Measurements from ENCODE around the gene RASGRP1.
A peak's percentile ranks its signal among the peaks of the same experiment; 100 is the strongest.

The RASGRP1 gene

DNA sequence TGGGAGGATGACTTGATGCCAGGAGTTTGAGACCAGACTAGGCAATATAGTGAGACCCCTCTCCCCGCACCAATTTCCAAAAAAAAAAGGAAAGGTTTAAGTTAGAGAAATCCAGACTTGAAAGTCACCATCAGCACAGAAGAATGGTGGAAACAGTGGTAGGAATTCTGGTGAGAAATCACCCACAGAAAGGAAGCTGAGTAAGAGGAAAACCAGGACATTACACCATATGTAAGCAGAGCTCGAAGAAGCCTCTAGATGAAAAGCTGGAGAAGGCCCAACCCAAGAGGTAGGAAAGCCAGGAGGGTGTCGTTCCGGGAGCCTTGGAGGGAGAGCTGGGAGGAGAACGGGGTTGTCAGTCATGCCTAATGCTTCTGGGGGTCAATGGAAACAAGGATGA lies 40.5 kb downstream of the RASGRP1 start:
- peaks cover 30% of the 10 kb centered on the region for H3K4me1 Mint-ChIP-seq
- H3K4me3 Mint-ChIP-seq: no peak overlapping the region
- H3K9me3 Mint-ChIP-seq: no peaks in the 10 kb centered on the region
- no peak overlapping the region for H3K27ac Mint-ChIP-seq
- DNase-seq: no peak
- peaks cover 70% of the 10 kb centered on the region for H3K36me3 Mint-ChIP-seq
- CTCF ChIA-PET: interaction anchor here (0.6 to 2.5 kb wide), 2 partner anchors 15 to 160 kb away, joined by 3 to 9 read pairs; no protein-coding TSS in a partner anchor
- no peaks in the 10 kb centered on the region for H3K27me3 Mint-ChIP-seq

DNA sequence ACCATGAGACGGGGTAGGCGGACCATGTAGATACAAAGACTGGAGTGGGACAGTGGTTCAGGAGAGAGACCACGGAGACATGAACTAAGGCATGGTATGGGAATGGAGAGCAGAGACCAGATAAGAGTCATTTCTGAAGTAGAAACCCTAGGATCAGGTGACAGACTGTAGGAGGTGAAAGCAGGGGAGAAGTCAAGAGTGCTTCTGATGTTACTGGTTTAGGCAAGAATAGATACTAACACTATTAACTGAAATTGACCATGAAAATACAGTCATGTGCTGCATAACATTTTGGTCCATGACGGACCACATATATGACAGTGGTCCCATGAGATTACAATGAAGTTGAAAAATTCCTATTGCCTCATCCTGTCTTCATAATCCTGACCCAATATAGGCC lies 41.7 kb downstream of the RASGRP1 start:
- Mint-ChIP-seq H3K36me3 (peaks cover 66% of the 10 kb centered on the region), H3K27ac (no peak overlapping the region), H3K9me3 (no peaks in the 10 kb centered on the region), H3K4me1 (peaks cover 19% of the 10 kb centered on the region), H3K27me3 (no peaks in the 10 kb centered on the region), H3K4me3 (no peak overlapping the region)
- CTCF ChIA-PET: interaction anchor here (1.2 to 2.5 kb wide), 2 partner anchors 28 to 161 kb away, joined by 3 to 9 read pairs; no protein-coding TSS in a partner anchor
- DNase-seq: no peak

DNA sequence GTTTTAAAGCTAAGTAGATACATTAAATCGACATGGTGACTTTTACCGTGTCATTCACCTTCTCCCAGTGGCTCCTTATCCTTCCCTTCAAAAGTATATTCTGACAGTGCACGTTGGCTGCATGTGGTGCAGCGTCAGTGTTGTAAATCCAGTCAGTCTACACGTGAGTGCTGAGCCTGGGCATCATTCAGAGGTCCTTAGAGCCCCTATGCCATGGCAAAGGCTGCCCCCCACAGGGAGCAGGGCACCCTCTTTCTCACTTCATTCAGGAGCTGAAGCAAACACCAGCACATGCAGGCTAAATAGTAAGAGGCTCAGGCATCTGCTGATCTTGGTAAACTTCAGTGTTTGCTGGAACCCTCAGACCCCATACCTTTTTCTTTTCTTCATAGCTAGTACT lies 43.3 kb downstream of the RASGRP1 start:
- CTCF ChIA-PET: interaction anchor here (0.6 to 1.4 kb wide), 3 partner anchors 24 to 83 kb away, joined by 3 to 4 read pairs (median 3); no protein-coding TSS in a partner anchor
- Mint-ChIP-seq H3K36me3 (peaks cover 63% of the 10 kb centered on the region), H3K27me3 (no peaks in the 10 kb centered on the region), H3K4me1 (peaks cover 15% of the 10 kb centered on the region), H3K27ac (peak overlapping the region; percentile 59), H3K9me3 (no peaks in the 10 kb centered on the region), H3K4me3 (no peak overlapping the region)
- DNase-seq: no peak

DNA sequence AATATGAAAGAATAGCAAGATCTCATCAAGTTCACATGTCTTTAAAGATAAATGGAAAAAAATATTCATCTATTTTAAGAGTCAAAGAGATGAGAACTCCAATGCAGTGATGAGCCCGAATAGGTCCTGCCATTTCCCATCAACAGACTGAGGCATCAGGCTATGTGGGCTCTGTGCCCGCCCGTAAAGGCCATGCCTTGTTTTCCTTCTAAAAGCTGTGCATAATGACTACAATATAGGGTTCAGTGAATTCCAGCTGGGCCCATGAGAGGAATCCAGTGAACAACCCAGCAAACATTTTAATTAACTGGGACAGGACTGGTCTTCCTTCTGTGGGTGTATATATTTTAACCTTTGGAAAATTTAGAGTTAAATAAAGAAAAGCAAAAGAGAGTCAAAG lies 44.6 kb downstream of the RASGRP1 start:
- Mint-ChIP-seq H3K36me3 (peaks cover 63% of the 10 kb centered on the region), H3K9me3 (no peaks in the 10 kb centered on the region), H3K27me3 (no peaks in the 10 kb centered on the region), H3K4me3 (no peak overlapping the region), H3K4me1 (peaks cover 18% of the 10 kb centered on the region), H3K27ac (peak overlapping the region; percentile 16)
- CTCF ChIA-PET: no interaction called here
- no peak for DNase-seq

DNA sequence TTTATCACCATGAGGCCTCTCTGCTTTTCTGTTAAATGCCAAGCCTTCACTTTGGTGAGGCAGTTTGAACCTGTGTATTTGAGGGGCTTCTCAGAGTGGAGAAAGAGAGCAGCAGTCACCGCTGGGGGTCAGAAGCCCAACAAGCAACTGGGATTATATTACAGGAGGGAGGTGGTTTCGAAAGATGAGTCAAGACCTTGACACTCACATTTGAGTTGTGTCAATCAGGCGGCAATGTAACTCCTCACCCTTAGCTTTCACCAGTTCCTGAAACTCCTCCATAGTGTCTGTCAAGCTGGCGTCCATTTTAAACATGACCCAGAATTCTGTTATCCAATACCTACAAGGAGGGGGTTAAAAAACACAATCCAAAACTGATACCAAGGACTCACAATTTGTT lies 46.5 kb downstream of the RASGRP1 start:
- Mint-ChIP-seq H3K36me3 (peaks cover 68% of the 10 kb centered on the region), H3K4me3 (no peak overlapping the region), H3K27me3 (no peaks in the 10 kb centered on the region), H3K9me3 (no peaks in the 10 kb centered on the region), H3K4me1 (peaks cover 24% of the 10 kb centered on the region), H3K27ac (no peak overlapping the region)
- DNase-seq: no peak
- CTCF ChIA-PET: no interaction called here

GRCh38 chr15:38517312-38517975 lies 47.2 kb downstream of the RASGRP1 start:
- no peaks in the 10 kb centered on the region for H3K27me3 Mint-ChIP-seq
- H3K27ac Mint-ChIP-seq: no peak overlapping the region
- no peak overlapping the region for H3K4me3 Mint-ChIP-seq
- H3K9me3 Mint-ChIP-seq: no peaks in the 10 kb centered on the region
- DNase-seq: no peak
- CTCF ChIA-PET: interaction anchor here (1.2 kb wide), 1 partner anchor 46 kb away, joined by 3 read pairs; no protein-coding TSS in a partner anchor
- peaks cover 20% of the 10 kb centered on the region for H3K4me1 Mint-ChIP-seq
- H3K36me3 Mint-ChIP-seq: peaks cover 67% of the 10 kb centered on the region

DNA sequence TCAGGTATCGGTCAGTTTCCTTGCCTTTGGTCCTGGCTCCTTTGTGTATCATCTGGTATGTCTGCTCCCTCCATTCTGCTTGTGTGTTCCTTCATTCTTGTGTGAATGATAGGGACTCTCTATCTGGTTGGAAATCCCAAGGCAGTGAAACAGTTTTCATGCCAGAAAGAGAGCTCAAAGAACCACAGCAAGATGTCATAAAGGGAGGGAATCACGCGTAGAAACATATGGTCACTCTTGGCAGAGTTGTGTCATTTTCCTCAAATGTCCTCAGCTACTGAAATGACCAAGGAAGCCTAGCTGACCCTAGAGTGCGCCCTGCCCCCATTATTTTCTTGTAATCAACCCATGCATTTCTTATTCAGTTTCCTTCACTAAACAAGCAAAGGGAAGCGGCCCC lies 48.0 kb downstream of the RASGRP1 start:
- peaks cover 18% of the 10 kb centered on the region for H3K4me1 Mint-ChIP-seq
- peaks cover 71% of the 10 kb centered on the region for H3K36me3 Mint-ChIP-seq
- DNase-seq: no peak
- H3K9me3 Mint-ChIP-seq: no peaks in the 10 kb centered on the region
- H3K27me3 Mint-ChIP-seq: no peaks in the 10 kb centered on the region
- CTCF ChIA-PET: interaction anchor here (1.2 to 1.6 kb wide), 2 partner anchors 11 to 47 kb away, joined by 3 to 4 read pairs; no protein-coding TSS in a partner anchor
- H3K27ac Mint-ChIP-seq: no peak overlapping the region
- no peak overlapping the region for H3K4me3 Mint-ChIP-seq

DNA sequence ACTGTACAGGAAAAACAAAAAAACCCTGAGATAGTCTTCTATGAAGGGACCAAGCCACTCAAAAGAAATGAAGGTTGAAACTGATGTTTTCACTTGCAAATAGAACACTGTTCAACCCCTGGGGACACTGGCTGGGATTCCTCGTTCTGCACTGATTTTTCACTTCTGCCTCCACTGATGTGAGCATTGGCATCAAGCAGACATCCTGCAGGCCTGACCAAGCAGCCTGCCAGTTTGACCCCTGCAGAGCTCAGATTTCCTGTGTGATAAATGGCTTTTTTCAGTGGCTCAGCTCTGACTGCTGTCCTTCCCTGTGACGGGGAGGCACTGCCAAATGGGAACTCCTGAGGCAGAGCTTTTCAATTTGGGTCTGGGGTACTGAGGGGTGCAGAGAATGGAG lies 50.0 kb downstream of the RASGRP1 start:
- Mint-ChIP-seq H3K4me3 (no peak overlapping the region), H3K27ac (peak overlapping the region; percentile 11), H3K9me3 (no peaks in the 10 kb centered on the region), H3K27me3 (no peaks in the 10 kb centered on the region), H3K36me3 (peaks cover 80% of the 10 kb centered on the region), H3K4me1 (peaks cover 28% of the 10 kb centered on the region)
- CTCF ChIA-PET: interaction anchor here (0.6 to 1.0 kb wide), 3 partner anchors 45 to 176 kb away, joined by 3 to 4 read pairs (median 3); no protein-coding TSS in a partner anchor
- DNase-seq: no peak

DNA sequence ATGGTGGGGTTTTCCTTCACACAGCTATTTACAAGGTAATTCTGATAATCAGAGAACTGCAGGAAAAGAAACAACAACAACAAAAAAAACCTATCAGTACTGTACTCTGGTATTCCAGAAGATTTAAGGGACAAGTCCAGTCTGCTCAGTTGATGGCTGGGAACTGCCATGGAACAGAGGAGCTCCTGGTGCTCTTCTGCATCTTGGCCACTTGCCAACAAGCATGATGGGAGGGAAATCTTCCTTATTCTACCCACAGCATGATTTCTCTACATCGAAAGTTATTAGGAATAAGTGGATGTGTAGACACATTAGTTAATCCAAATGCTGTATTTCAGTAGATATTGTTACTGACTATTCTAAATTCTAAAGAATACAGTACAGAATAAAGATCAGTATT lies 51.7 kb downstream of the RASGRP1 start:
- H3K9me3 Mint-ChIP-seq: no peaks in the 10 kb centered on the region
- no peak overlapping the region for H3K4me3 Mint-ChIP-seq
- no peak for DNase-seq
- CTCF ChIA-PET: interaction anchor here (0.6 to 1.6 kb wide), 4 partner anchors 22 to 622 kb away, joined by 3 to 5 read pairs (median 4); no protein-coding TSS in a partner anchor
- peaks cover 39% of the 10 kb centered on the region for H3K4me1 Mint-ChIP-seq
- H3K27me3 Mint-ChIP-seq: no peaks in the 10 kb centered on the region
- peaks cover 83% of the 10 kb centered on the region for H3K36me3 Mint-ChIP-seq
- H3K27ac Mint-ChIP-seq: peak overlapping the region; percentile 7

- Mint-ChIP-seq H3K27ac (peak overlapping the region; percentile 38), H3K27me3 (no peaks in the 10 kb centered on the region), H3K9me3 (no peaks in the 10 kb centered on the region), H3K4me1 (peaks cover 37% of the 10 kb centered on the region), H3K36me3 (peaks cover 83% of the 10 kb centered on the region), H3K4me3 (no peak overlapping the region)
- DNase-seq: no peak
- CTCF ChIA-PET: interaction anchor here (0.5 to 3.7 kb wide), 2 partner anchors 15 to 174 kb away, joined by 3 to 15 read pairs; no protein-coding TSS in a partner anchor
Measured at GRCh38 chr15:38509152-38509551, 55.5 kb downstream of the RASGRP1 start.

DNA sequence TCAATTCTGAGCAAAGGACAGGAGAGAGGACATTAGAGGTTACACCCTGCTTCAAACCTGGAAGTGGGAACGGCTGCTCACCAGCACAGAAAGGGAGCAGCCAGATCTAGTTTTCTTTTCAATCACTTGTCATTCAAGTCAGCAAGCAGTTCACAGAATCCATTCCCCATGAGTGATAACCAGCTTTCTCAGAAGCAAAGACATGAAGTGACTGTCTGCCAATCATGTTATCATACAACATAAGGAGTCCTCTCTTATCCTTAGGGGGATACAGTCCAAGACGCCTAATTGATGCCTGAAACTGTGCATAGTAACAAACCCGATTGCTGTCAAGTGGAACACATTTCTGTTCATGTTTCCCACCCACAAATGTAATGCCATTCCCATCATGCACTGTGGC lies 56.0 kb downstream of the RASGRP1 start:
- Mint-ChIP-seq H3K27ac (peak overlapping the region; percentile 38), H3K4me1 (peaks cover 35% of the 10 kb centered on the region), H3K4me3 (no peak overlapping the region), H3K36me3 (peaks cover 83% of the 10 kb centered on the region), H3K27me3 (no peaks in the 10 kb centered on the region), H3K9me3 (no peaks in the 10 kb centered on the region)
- CTCF ChIA-PET: interaction anchor here (0.5 to 3.7 kb wide), 3 partner anchors 16 to 182 kb away, joined by 3 to 15 read pairs (median 3); no protein-coding TSS in a partner anchor
- DNase-seq: no peak

GRCh38 chr15:38507570-38507969 lies 57.0 kb downstream of the RASGRP1 start:
- Mint-ChIP-seq H3K4me3 (no peak overlapping the region), H3K36me3 (peaks cover 84% of the 10 kb centered on the region)
- CTCF ChIA-PET: interaction anchor here (0.8 to 3.7 kb wide), 4 partner anchors 17 to 192 kb away, joined by 3 to 15 read pairs (median 4); no protein-coding TSS in a partner anchor

GRCh38 chr15:38506997-38507396 lies 57.6 kb downstream of the RASGRP1 start:
- H3K36me3 Mint-ChIP-seq: peaks cover 84% of the 10 kb centered on the region
- CTCF ChIA-PET: interaction anchor here (0.6 to 3.7 kb wide), 6 partner anchors 9 to 193 kb away, joined by 3 to 15 read pairs (median 4); no protein-coding TSS in a partner anchor
- no peak overlapping the region for H3K4me3 Mint-ChIP-seq
- DNase-seq: no peak
- peak overlapping the region; percentile 5 for H3K27ac Mint-ChIP-seq
- no peaks in the 10 kb centered on the region for H3K9me3 Mint-ChIP-seq
- no peaks in the 10 kb centered on the region for H3K27me3 Mint-ChIP-seq
- H3K4me1 Mint-ChIP-seq: peaks cover 30% of the 10 kb centered on the region

More at GRCh38 chr15:38507570-38507969, 57.0 kb downstream of the RASGRP1 start:
- H3K27me3 Mint-ChIP-seq: no peaks in the 10 kb centered on the region
- no peaks in the 10 kb centered on the region for H3K9me3 Mint-ChIP-seq
- DNase-seq: no peak
- peaks cover 30% of the 10 kb centered on the region for H3K4me1 Mint-ChIP-seq
- peak overlapping the region; percentile 39 for H3K27ac Mint-ChIP-seq

DNA sequence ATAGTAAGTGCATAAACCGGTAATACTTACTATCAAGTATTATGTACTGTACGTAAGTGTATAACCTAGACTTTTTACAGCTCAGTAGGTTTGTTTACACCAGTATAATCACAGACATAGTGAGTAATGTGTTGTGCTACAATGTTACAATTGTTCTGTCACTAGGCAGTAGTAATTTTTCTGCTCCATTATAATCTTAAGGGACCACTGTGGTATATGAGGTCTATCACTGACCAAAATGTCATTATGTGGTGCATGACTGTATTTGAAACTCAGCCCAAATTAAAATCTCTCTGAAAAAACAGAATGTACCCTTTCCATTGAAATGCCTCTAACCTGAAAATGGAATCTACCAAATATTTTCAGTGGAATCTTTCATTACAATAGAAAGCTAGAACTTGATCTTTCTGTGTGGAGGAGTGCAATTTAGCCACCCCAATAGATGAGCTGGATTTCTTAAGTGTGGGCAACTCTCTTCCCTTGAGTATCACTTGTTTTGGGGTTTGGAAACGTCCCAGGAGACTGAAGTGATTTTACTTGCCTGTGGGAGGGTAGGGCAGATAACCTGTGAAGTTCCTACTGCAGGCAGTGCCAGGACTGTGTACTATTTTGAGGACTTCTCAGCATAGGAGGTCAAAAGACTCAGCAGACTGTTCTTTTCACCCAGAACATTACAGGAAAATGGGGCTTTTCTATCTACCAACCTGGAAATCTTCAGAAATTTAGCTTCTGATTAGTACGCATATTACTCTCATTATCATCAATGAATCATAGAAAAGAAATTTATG lies 59.7 kb downstream of the RASGRP1 start:
- Mint-ChIP-seq H3K27ac (no peak overlapping the region), H3K27me3 (no peaks in the 10 kb centered on the region), H3K36me3 (peaks cover 83% of the 10 kb centered on the region), H3K9me3 (no peaks in the 10 kb centered on the region), H3K4me3 (no peak overlapping the region), H3K4me1 (peaks cover 16% of the 10 kb centered on the region)
- no peak for DNase-seq
- CTCF ChIA-PET: interaction anchor here (0.7 to 2.1 kb wide), 7 partner anchors 11 to 194 kb away, joined by 3 to 9 read pairs (median 5); partner anchors contain the start of gene RASGRP1
